ENCODE measurements around the gene FMO3.

DNA sequence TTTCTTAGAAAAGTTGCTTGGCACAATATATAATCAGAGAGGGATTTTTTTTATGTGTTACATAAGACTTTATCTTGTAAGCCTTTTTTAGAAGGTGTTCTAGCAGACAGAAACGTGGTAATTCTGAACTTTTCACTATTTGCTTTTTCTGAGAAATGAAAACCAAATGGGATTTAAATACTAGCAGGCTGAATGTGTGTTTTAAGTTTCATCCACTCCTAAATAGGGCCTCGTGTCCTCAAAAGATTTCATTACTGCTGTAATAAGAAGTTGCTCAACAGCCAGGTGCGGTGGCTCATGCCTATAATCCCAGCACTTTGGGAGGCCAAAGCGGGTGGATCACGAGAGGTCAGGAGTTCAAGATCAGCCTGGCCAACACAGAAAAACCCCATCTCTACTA lies 49.7 kb downstream of the FMO3 start:
- no peak for TF ChIP-seq GATA2 (IDR thresholded peaks at IDR 0.05; ENCODE audit: low read depth, low read length)
- no peak for TF ChIP-seq GATA3 (IDR thresholded peaks at IDR 0.05; ENCODE audit: low read depth, low read length)
